Gastrocnemius medialis (tissue), 4 donors: ENCODE data around the gene MAD1L1. TPM values are rescaled to one million over a fixed set of nuclear protein-coding genes. Genes with fewer than 3 reads are reported as not detected.
A peak's percentile ranks its signal among the peaks of the same experiment; 100 is the strongest.

Experiments used
- ATAC-seq, 2 donors: fragments of 150-250 bp; one replicate each; pipeline ENCODE4 v1.9.1; 2016
- DNase-seq, 2 donors: peaks; one replicate each; pipeline ENCODE4 v3.0.0-alpha.2; 2019
- H3K27ac ChIP-seq, 4 donors: fragments of 200-600 bp; sonication (generic); 1 replicate in 1 of 4; 2 replicates in 3 of 4; pipeline ENCODE4 v1.5.1; 2016 to 2018; ENCODE audit warnings: mild to moderate bottlenecking in 2 of 4, moderate library complexity in 1 of 4
- H3K27me3 ChIP-seq, 3 donors: fragments of 200-600 bp; sonication (generic) in 2 of 3; 1 replicate in 1 of 3; 2 replicates in 2 of 3; pipeline versions ENCODE4 v1.5.1 to v1.6.0; 2016 to 2019; ENCODE audit warnings: mild to moderate bottlenecking in 1 of 3, moderate library complexity in 1 of 3
- H3K36me3 ChIP-seq, 2 donors: fragments of 200-600 bp; sonication (generic) in 1 of 2; one replicate each; pipeline ENCODE4 v1.5.1; 2017 to 2018
- H3K4me1 ChIP-seq, 2 donors: fragments of 200-600 bp; sonication (generic) in 1 of 2; one replicate each; pipeline ENCODE4 v1.5.1; 2016 to 2017; ENCODE audit warnings: mild to moderate bottlenecking in 2 of 2
- H3K4me3 ChIP-seq, 4 donors: fragments of 200-600 bp; sonication (generic) in 3 of 4; 1 replicate in 1 of 4; 2 replicates in 3 of 4; pipeline ENCODE4 v1.5.1; 2016 to 2019; ENCODE audit warnings: mild to moderate bottlenecking in 2 of 4
- H3K9me3 ChIP-seq, 3 donors: fragments of 200-600 bp; sonication (generic) in 2 of 3; 1 replicate in 1 of 3; 2 replicates in 2 of 3; pipeline ENCODE4 v1.5.1; 2016 to 2019
- CTCF ChIP-seq, 5 experiments: fragments of 450-650 bp in 3 of 5; fragments of 200-600 bp in 2 of 5; sonication (generic) in 2 of 5; IDR thresholded peaks in 4 of 5; conservative IDR thresholded peaks in 1 of 5; 1 replicate in 4 of 5; 2 replicates in 1 of 5; pipeline ENCODE4 v1.5.1; 2016 to 2019; ENCODE audit warnings: antibody characterized with exemption in 5 of 5, mild to moderate bottlenecking in 3 of 5, moderate library complexity in 3 of 5
- POLR2A ChIP-seq, 2 donors: fragments of 450-650 bp; IDR thresholded peaks; one replicate each; pipeline ENCODE4 v1.6.1; 2017; ENCODE audit warnings: antibody characterized with exemption in 2 of 2, mild to moderate bottlenecking in 2 of 2, moderate library complexity in 2 of 2
- in situ Hi-C, 4 donors: fragments of 200-750 bp; cut with MboI; loops; one replicate each; pipeline versions ENCODE4 v1.15.0 to v1.8.0; 2017; ENCODE audit warnings: low sequenced_read_pairs in 4 of 4
- intact Hi-C: fragments of 100-400 bp; cut with DNase I; formaldehyde crosslinking; loops from one replicate; pipeline ENCODE4 v1.15.1; 2023; ENCODE audit warnings: low total_unique reads
- total RNA-seq, 4 donors: library from RNA; depleted of rRNA; stranded (reverse); fragments of >200 nt; gene quantifications; one replicate each; pipeline versions ENCODE4 v1.1.0 to v1.2.3, GENCODE V29; 2016

MAD1L1 gene
- total RNA-seq, 4 donors from 2014 or later = 19.7 to 32.4 (median 22.7) TPM

DNA sequence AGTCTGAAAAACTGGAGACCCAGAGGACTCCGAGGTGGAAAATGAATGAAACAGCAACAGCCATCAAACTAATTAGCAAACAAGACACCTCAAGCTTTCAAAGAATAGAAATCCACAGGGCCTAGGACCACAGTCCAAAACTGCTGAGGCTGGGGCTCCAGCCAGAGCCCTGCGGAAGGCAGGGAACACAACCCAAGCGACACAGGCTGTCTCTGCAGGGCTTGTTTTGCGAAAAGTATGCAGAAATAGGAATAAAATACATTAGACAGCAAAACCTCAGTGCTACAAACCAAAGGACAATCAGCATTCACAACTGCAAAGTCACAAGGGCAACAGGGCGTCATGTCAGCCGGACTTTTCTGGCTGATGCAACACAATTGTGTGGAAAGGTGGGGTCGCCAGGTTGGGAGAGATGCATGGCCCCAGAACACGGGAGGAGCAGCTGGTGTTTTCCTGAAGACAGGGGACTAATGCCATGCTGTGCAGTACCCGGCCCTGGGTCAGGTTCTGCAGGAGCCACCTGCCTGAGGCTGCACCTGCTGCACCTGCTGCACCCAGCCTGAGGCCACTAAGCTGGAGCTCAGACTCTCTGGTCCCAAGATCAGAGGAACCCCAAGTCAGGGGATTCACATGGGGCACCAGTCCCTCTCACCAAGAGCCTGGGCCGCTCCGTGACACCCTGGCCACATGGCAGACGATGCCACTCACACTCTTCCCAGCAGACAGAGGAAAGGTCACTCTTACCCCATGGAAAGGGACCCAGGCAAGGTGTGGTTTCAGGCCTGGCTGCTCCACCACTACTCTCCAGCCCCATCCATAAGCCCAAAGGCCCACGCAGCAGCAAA, 74.2 kb downstream of the MAD1L1 start:
- H3K4me3 ChIP-seq = no peak overlapping the region
- no peaks in the 10 kb centered on the region for H3K9me3 ChIP-seq
- H3K4me1 ChIP-seq = peaks cover 29 to 33% of the 10 kb centered on the region in 2 donors
- no peak for ATAC-seq
- in situ Hi-C loops = no loop called here
- TF ChIP-seq CTCF (IDR thresholded peaks at IDR 0.05 in 4 of 5, conservative IDR thresholded peaks at IDR 0.05 in 1 of 5) (no peak), POLR2A (IDR thresholded peaks at IDR 0.05) (no peak)
- peak overlapping the region; percentile 66 to 92 (median 74) for H3K27ac ChIP-seq
- intact Hi-C loops = loop anchor here (5.0 to 10.0 kb wide), 2 partner anchors 34 to 54 kb away; no protein-coding TSS in a partner anchor
- H3K36me3 ChIP-seq = no peaks in the 10 kb centered on the region
- no peaks in the 10 kb centered on the region for H3K27me3 ChIP-seq
- no peak for DNase-seq

GRCh38 chr7:2157473-2158279, 75.1 kb downstream of the MAD1L1 start:
- no peaks in the 10 kb centered on the region for H3K9me3 ChIP-seq
- intact Hi-C loops = loop anchor here (1.0 to 10.0 kb wide), 3 partner anchors 18 to 53 kb away; no protein-coding TSS in a partner anchor
- H3K4me3 ChIP-seq = no peak overlapping the region
- peaks cover 24% of the 10 kb centered on the region in 2 donors for H3K4me1 ChIP-seq
- in situ Hi-C loops = no loop called here
- no peaks in the 10 kb centered on the region for H3K27me3 ChIP-seq
- ATAC-seq (peak; percentile 85 to 91), DNase-seq (peak; percentile 40 to 42)
- H3K36me3 ChIP-seq = no peaks in the 10 kb centered on the region
- no peak for TF ChIP-seq POLR2A (IDR thresholded peaks at IDR 0.05)
- H3K27ac ChIP-seq = peak overlapping the region; percentile 66 to 92 (median 74)

GRCh38 chr7:2156756-2157472, 75.8 kb downstream of the MAD1L1 start:
- Histone ChIP-seq H3K4me1 (peaks cover 23 to 27% of the 10 kb centered on the region in 2 donors), H3K4me3 (no peak overlapping the region), H3K9me3 (no peaks in the 10 kb centered on the region), H3K27me3 (no peaks in the 10 kb centered on the region), H3K27ac (peak overlapping the region; percentile 66 to 92 (median 74)), H3K36me3 (no peaks in the 10 kb centered on the region)
- in situ Hi-C loops (no loop called here), intact Hi-C loops (loop anchor here (1.0 to 10.0 kb wide), 3 partner anchors 18 to 52 kb away; no protein-coding TSS in a partner anchor)
- DNase-seq = no peak
- TF ChIP-seq POLR2A (IDR thresholded peaks at IDR 0.05) (no peak), CTCF (IDR thresholded peaks at IDR 0.05 in 4 of 5, conservative IDR thresholded peaks at IDR 0.05 in 1 of 5) (no peak)
- peak in 1 of 2 donors; percentile 40 for ATAC-seq

DNA sequence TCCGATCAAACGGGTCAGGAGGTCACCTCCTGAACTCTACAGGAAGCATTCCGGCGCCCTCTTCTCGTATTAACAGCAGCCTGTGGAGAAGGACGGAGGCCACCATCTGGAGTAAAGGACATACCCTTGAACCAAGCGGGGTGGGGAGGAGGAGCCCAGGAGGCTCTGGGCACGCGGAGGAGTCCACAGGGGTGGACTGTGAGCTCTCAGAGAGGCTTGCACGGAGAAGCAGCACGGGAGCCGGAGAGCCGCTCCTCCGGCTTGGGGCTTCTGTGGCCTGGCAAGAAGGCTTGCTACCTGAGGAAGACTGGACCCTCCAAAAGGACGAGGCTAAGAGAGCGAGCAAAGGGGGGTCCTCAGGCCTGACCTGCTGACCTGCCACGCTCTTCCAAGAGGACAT, 77.9 kb downstream of the MAD1L1 start:
- DNase-seq = no peak
- TF ChIP-seq POLR2A (IDR thresholded peaks at IDR 0.05) (no peak), CTCF (IDR thresholded peaks at IDR 0.05 in 4 of 5, conservative IDR thresholded peaks at IDR 0.05 in 1 of 5) (no peak)
- H3K4me1 ChIP-seq = peaks cover 34 to 48% of the 10 kb centered on the region in 2 donors

More for the DNA sequence above, 77.9 kb downstream of the MAD1L1 start:
- H3K4me3 ChIP-seq = no peak overlapping the region
- H3K27me3 ChIP-seq = no peaks in the 10 kb centered on the region
- no peak overlapping the region for H3K27ac ChIP-seq
- no peaks in the 10 kb centered on the region for H3K9me3 ChIP-seq
- in situ Hi-C loops (no loop called here), intact Hi-C loops (loop anchor here (5.0 to 10.0 kb wide), 2 partner anchors 37 to 50 kb away; no protein-coding TSS in a partner anchor)
- no peak for ATAC-seq
- H3K36me3 ChIP-seq = no peaks in the 10 kb centered on the region
